ENCODE data around the gene DUS4L.

Gene DUS4L

GRCh38 chr7:107591421-107591820 lies 27.6 kb downstream of the DUS4L start:
- Histone ChIP-seq H3K4me1 (ENCODE audit: insufficient read depth, low read length, severe bottlenecking) (no peaks in the 10 kb centered on the region), H3K79me2 (ENCODE audit: insufficient read depth, low read length) (no peaks in the 10 kb centered on the region), H3K4me2 (ENCODE audit: low read length) (no peak overlapping the region), H3K36me3 (ENCODE audit: insufficient read depth, low read length) (peaks cover 36% of the 10 kb centered on the region), H2AFZ (ENCODE audit: low read length) (no peak overlapping the region), H3K27me3 (ENCODE audit: insufficient read depth, low read length) (no peaks in the 10 kb centered on the region), H3K27ac (ENCODE audit: low read depth, low read length, poor library complexity, severe bottlenecking) (no peak overlapping the region), H3F3A (ENCODE audit: insufficient read depth, low read length) (no peaks in the 10 kb centered on the region), H4K20me1 (ENCODE audit: insufficient read depth, low read length) (no peaks in the 10 kb centered on the region), H3K4me3 (ENCODE audit: low read depth, low read length, poor library complexity, severe bottlenecking) (no peak overlapping the region), H3K9me3 (ENCODE audit: low read length) (no peaks in the 10 kb centered on the region), H3K9ac (ENCODE audit: low read length) (no peak overlapping the region), H3K9me2 (ENCODE audit: low read depth, low read length) (no peaks in the 10 kb centered on the region)
- TF ChIP-seq EZH2 (IDR thresholded peaks at IDR 0.05; ENCODE audit: borderline replicate concordance, low read length): no peak
- TF ChIP-seq CTCF (IDR thresholded peaks at IDR 0.05; ENCODE audit: low read length): no peak

DNA sequence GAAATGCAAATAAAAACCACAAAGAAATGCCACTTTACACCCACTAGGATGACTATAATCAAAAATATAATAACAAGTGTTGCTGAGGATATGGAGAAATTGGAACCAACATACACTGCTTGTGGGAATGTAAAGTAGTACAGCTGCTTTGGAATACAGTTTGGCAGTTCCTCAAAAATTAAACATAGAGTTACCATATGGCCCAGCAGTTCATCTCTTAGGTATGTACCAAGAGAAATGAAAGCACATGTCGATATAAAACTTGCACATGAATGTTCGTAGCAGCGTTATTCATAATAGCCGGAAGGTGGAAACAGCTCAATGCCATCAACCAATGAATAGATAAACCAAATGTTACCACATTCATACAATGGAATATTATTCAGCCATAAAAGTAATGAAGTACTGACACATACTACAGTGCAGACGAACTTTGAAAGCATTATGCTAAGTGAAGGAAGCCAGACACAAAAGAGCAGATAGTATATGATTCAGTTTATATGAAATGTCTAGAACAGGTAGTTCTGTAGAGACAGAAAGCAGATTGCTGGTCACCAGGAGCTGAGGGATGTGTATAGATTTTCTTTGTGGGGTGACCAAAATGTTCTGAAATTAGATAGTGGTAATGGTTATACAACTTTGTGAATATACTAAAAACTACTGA lies 28.7 kb downstream of the DUS4L start:
- Histone ChIP-seq H3K9ac (ENCODE audit: low read length) (no peak overlapping the region), H3K4me3 (ENCODE audit: low read depth, low read length, poor library complexity, severe bottlenecking) (no peak overlapping the region), H3K36me3 (ENCODE audit: insufficient read depth, low read length) (peaks cover 31% of the 10 kb centered on the region; the same call in 1 of the 2 replicates), H2AFZ (ENCODE audit: low read length) (no peak overlapping the region), H3K79me2 (ENCODE audit: insufficient read depth, low read length) (no peaks in the 10 kb centered on the region), H3K27ac (ENCODE audit: low read depth, low read length, poor library complexity, severe bottlenecking) (no peak overlapping the region), H3K27me3 (ENCODE audit: insufficient read depth, low read length) (no peaks in the 10 kb centered on the region), H3K4me2 (ENCODE audit: low read length) (no peak overlapping the region), H3K9me3 (ENCODE audit: low read length) (no peaks in the 10 kb centered on the region), H3F3A (ENCODE audit: insufficient read depth, low read length) (no peaks in the 10 kb centered on the region), H4K20me1 (ENCODE audit: insufficient read depth, low read length) (no peaks in the 10 kb centered on the region), H3K4me1 (ENCODE audit: insufficient read depth, low read length, severe bottlenecking) (no peaks in the 10 kb centered on the region), H3K9me2 (ENCODE audit: low read depth, low read length) (no peaks in the 10 kb centered on the region)
- TF ChIP-seq CTCF (IDR thresholded peaks at IDR 0.05; ENCODE audit: low read length) (no peak), EZH2 (IDR thresholded peaks at IDR 0.05; ENCODE audit: borderline replicate concordance, low read length) (no peak)

DNA sequence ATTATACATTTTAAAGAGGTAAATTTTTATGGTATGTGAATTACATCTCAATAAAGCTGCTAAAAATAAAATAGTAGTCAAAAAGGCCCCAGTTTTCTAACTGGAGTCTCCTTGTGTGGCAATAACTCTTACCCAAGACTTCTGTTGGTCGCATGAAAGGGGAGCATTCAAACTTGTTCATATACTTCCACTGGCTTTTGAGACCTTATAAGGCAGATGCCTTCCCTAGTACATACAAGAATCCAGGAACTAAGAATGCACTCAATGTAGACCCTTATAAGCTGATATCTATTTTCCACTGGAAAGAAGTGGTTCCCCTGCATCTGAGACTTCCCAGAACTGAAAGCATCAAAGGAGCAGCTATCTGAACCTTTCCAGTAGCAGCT lies 29.2 kb downstream of the DUS4L start:
- no peaks in the 10 kb centered on the region for H3K79me2 ChIP-seq (ENCODE audit: insufficient read depth, low read length)
- H2AFZ ChIP-seq (ENCODE audit: low read length): no peak overlapping the region
- no peaks in the 10 kb centered on the region for H3K9me2 ChIP-seq (ENCODE audit: low read depth, low read length)
- H3K36me3 ChIP-seq (ENCODE audit: insufficient read depth, low read length): peaks cover 31% of the 10 kb centered on the region; the same call in 1 of the 2 replicates
- no peaks in the 10 kb centered on the region for H3K4me1 ChIP-seq (ENCODE audit: insufficient read depth, low read length, severe bottlenecking)
- no peaks in the 10 kb centered on the region for H3K9me3 ChIP-seq (ENCODE audit: low read length)
- H3K27me3 ChIP-seq (ENCODE audit: insufficient read depth, low read length): no peaks in the 10 kb centered on the region
- H3K9ac ChIP-seq (ENCODE audit: low read length): no peak overlapping the region
- H3K4me3 ChIP-seq (ENCODE audit: low read depth, low read length, poor library complexity, severe bottlenecking): no peak overlapping the region
- TF ChIP-seq EZH2 (IDR thresholded peaks at IDR 0.05; ENCODE audit: borderline replicate concordance, low read length): no peak
- no peak for TF ChIP-seq CTCF (IDR thresholded peaks at IDR 0.05; ENCODE audit: low read length)
- H3F3A ChIP-seq (ENCODE audit: insufficient read depth, low read length): no peaks in the 10 kb centered on the region
- H4K20me1 ChIP-seq (ENCODE audit: insufficient read depth, low read length): no peaks in the 10 kb centered on the region
- H3K4me2 ChIP-seq (ENCODE audit: low read length): no peak overlapping the region
- H3K27ac ChIP-seq (ENCODE audit: low read depth, low read length, poor library complexity, severe bottlenecking): no peak overlapping the region

Measured in OCI-LY1 (cell line).